ENCODE results near the gene TBC1D5. TPM values are rescaled to one million over a fixed set of nuclear protein-coding genes. Genes with fewer than 3 reads are reported as not detected.

The TBC1D5 gene
- total RNA-seq, 1 experiment from 2014 or later: 26.1 TPM

GRCh38 chr3:17257269-17257668 is 485.2 kb downstream of the TBC1D5 start:
- Mint-ChIP-seq H3K9me3 (no peaks in the 10 kb centered on the region), H3K4me3 (no peak overlapping the region), H3K27me3 (ENCODE audit: low read depth) (no peaks in the 10 kb centered on the region), H3K27ac (no peak overlapping the region), H3K36me3 (no peaks in the 10 kb centered on the region), H3K4me1 (peaks cover 4% of the 10 kb centered on the region; the same call in 1 of the 2 replicates)
- no peak for ATAC-seq
- TF ChIP-seq ZBTB21 (CRISPR knock-in tag; IDR thresholded peaks at IDR 0.05; ENCODE audit: borderline replicate concordance): no peak
- no peak for TF ChIP-seq ESRRA (CRISPR knock-in tag; IDR thresholded peaks at IDR 0.05; ENCODE audit: borderline replicate concordance)
- no peak for TF ChIP-seq CBFB (CRISPR knock-in tag; IDR thresholded peaks at IDR 0.05; ENCODE audit: low read depth)
- no peak for TF ChIP-seq ZNF416 (CRISPR knock-in tag; IDR thresholded peaks at IDR 0.05)
- TF ChIP-seq TP53 (CRISPR knock-in tag; IDR thresholded peaks at IDR 0.05): no peak
- TF ChIP-seq ZNF232 (CRISPR knock-in tag; IDR thresholded peaks at IDR 0.05): no peak
- TF ChIP-seq NR1H2 (CRISPR knock-in tag; IDR thresholded peaks at IDR 0.05): no peak
- TF ChIP-seq, protein P1, sequence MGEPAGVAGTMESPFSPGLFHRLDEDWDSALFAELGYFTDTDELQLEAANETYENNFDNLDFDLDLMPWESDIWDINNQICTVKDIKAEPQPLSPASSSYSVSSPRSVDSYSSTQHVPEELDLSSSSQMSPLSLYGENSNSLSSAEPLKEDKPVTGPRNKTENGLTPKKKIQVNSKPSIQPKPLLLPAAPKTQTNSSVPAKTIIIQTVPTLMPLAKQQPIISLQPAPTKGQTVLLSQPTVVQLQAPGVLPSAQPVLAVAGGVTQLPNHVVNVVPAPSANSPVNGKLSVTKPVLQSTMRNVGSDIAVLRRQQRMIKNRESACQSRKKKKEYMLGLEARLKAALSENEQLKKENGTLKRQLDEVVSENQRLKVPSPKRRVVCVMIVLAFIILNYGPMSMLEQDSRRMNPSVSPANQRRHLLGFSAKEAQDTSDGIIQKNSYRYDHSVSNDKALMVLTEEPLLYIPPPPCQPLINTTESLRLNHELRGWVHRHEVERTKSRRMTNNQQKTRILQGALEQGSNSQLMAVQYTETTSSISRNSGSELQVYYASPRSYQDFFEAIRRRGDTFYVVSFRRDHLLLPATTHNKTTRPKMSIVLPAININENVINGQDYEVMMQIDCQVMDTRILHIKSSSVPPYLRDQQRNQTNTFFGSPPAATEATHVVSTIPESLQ (CRISPR knock-in tag; IDR thresholded peaks at IDR 0.05): no peak
- no peak for TF ChIP-seq CDX4 (CRISPR knock-in tag; IDR thresholded peaks at IDR 0.05; ENCODE audit: borderline replicate concordance)
- no peak for TF ChIP-seq CREB1 (CRISPR knock-in tag; IDR thresholded peaks at IDR 0.05)
- no peak for TF ChIP-seq GTF2I (CRISPR knock-in tag; conservative IDR thresholded peaks at IDR 0.05)
- TF ChIP-seq SMAD4 (CRISPR knock-in tag; IDR thresholded peaks at IDR 0.05): no peak
- TF ChIP-seq ZNF263 (CRISPR knock-in tag; IDR thresholded peaks at IDR 0.05; ENCODE audit: low read depth): no peak
- POLR2A ChIA-PET: no interaction called here
- no peak for DNase-seq (ENCODE audit: low spot score)
- CTCF ChIA-PET: no interaction called here

GRCh38 chr3:17243621-17244020 is 498.8 kb downstream of the TBC1D5 start:
- H3K27ac Mint-ChIP-seq: no peak overlapping the region
- DNase-seq (ENCODE audit: low spot score) (no peak), ATAC-seq (no peak)
- POLR2A ChIA-PET: no interaction called here
- H3K36me3 Mint-ChIP-seq: no peaks in the 10 kb centered on the region
- H3K4me1 Mint-ChIP-seq: no peaks in the 10 kb centered on the region
- H3K9me3 Mint-ChIP-seq: no peaks in the 10 kb centered on the region
- TF ChIP-seq GABPB1 (CRISPR knock-in tag; IDR thresholded peaks at IDR 0.05): no peak
- TF ChIP-seq CREB1 (CRISPR knock-in tag; IDR thresholded peaks at IDR 0.05): no peak
- no peak for TF ChIP-seq ELF4 (CRISPR knock-in tag; IDR thresholded peaks at IDR 0.05; ENCODE audit: low read depth)
- TF ChIP-seq, protein P2, sequence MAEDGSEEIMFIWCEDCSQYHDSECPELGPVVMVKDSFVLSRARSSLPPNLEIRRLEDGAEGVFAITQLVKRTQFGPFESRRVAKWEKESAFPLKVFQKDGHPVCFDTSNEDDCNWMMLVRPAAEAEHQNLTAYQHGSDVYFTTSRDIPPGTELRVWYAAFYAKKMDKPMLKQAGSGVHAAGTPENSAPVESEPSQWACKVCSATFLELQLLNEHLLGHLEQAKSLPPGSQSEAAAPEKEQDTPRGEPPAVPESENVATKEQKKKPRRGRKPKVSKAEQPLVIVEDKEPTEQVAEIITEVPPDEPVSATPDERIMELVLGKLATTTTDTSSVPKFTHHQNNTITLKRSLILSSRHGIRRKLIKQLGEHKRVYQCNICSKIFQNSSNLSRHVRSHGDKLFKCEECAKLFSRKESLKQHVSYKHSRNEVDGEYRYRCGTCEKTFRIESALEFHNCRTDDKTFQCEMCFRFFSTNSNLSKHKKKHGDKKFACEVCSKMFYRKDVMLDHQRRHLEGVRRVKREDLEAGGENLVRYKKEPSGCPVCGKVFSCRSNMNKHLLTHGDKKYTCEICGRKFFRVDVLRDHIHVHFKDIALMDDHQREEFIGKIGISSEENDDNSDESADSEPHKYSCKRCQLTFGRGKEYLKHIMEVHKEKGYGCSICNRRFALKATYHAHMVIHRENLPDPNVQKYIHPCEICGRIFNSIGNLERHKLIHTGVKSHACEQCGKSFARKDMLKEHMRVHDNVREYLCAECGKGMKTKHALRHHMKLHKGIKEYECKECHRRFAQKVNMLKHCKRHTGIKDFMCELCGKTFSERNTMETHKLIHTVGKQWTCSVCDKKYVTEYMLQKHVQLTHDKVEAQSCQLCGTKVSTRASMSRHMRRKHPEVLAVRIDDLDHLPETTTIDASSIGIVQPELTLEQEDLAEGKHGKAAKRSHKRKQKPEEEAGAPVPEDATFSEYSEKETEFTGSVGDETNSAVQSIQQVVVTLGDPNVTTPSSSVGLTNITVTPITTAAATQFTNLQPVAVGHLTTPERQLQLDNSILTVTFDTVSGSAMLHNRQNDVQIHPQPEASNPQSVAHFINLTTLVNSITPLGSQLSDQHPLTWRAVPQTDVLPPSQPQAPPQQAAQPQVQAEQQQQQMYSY (CRISPR knock-in tag; IDR thresholded peaks at IDR 0.05): no peak
- no peak for TF ChIP-seq OVOL2 (CRISPR knock-in tag; IDR thresholded peaks at IDR 0.05; ENCODE audit: borderline replicate concordance)
- TF ChIP-seq ZNF425 (CRISPR knock-in tag; conservative IDR thresholded peaks at IDR 0.05): no peak
- TF ChIP-seq, protein P3, sequence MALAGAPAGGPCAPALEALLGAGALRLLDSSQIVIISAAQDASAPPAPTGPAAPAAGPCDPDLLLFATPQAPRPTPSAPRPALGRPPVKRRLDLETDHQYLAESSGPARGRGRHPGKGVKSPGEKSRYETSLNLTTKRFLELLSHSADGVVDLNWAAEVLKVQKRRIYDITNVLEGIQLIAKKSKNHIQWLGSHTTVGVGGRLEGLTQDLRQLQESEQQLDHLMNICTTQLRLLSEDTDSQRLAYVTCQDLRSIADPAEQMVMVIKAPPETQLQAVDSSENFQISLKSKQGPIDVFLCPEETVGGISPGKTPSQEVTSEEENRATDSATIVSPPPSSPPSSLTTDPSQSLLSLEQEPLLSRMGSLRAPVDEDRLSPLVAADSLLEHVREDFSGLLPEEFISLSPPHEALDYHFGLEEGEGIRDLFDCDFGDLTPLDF (CRISPR knock-in tag; IDR thresholded peaks at IDR 0.05): no peak
- no peak for TF ChIP-seq ZNF396 (CRISPR knock-in tag; IDR thresholded peaks at IDR 0.05; ENCODE audit: borderline replicate concordance)
- TF ChIP-seq E2F4 (CRISPR knock-in tag; IDR thresholded peaks at IDR 0.05; ENCODE audit: borderline replicate concordance, low read depth): no peak
- TF ChIP-seq ZNF232 (CRISPR knock-in tag; IDR thresholded peaks at IDR 0.05): no peak
- no peak for TF ChIP-seq TEAD1 (CRISPR knock-in tag; IDR thresholded peaks at IDR 0.05)
- no peaks in the 10 kb centered on the region; the same call in 1 of the 2 replicates for H3K27me3 Mint-ChIP-seq (ENCODE audit: low read depth)
- H3K4me3 Mint-ChIP-seq: no peak overlapping the region
- CTCF ChIA-PET: no interaction called here

Measured in WTC11 (cell line).